ENCODE results near the gene SEMA5B.

SEMA5B gene

GRCh38 chr3:122932251-122932967 is 95.2 kb downstream of the SEMA5B start:
- no peak overlapping the region for H2AFZ ChIP-seq (ENCODE audit: low read length)
- H3K27ac ChIP-seq (ENCODE audit: low read depth, low read length, poor library complexity, severe bottlenecking) = no peak overlapping the region
- H3K9me3 ChIP-seq (ENCODE audit: low read length) = no peaks in the 10 kb centered on the region
- H3K9me2 ChIP-seq (ENCODE audit: low read depth, low read length) = no peaks in the 10 kb centered on the region
- no peak overlapping the region for H3K4me3 ChIP-seq (ENCODE audit: low read depth, low read length, poor library complexity, severe bottlenecking)
- no peaks in the 10 kb centered on the region for H4K20me1 ChIP-seq (ENCODE audit: insufficient read depth, low read length)
- no peaks in the 10 kb centered on the region for H3K27me3 ChIP-seq (ENCODE audit: insufficient read depth, low read length)
- no peaks in the 10 kb centered on the region for H3F3A ChIP-seq (ENCODE audit: insufficient read depth, low read length)
- TF ChIP-seq CTCF (IDR thresholded peaks at IDR 0.05; ENCODE audit: low read length) (no peak), EZH2 (IDR thresholded peaks at IDR 0.05; ENCODE audit: borderline replicate concordance, low read length) (no peak)
- no peak overlapping the region for H3K9ac ChIP-seq (ENCODE audit: low read length)
- no peaks in the 10 kb centered on the region for H3K4me1 ChIP-seq (ENCODE audit: insufficient read depth, low read length, severe bottlenecking)
- no peaks in the 10 kb centered on the region for H3K79me2 ChIP-seq (ENCODE audit: insufficient read depth, low read length)
- H3K4me2 ChIP-seq (ENCODE audit: low read length) = no peak overlapping the region
- H3K36me3 ChIP-seq (ENCODE audit: insufficient read depth, low read length) = no peaks in the 10 kb centered on the region

GRCh38 chr3:122931636-122932035 is 95.9 kb downstream of the SEMA5B start:
- no peak overlapping the region for H3K27ac ChIP-seq (ENCODE audit: low read depth, low read length, poor library complexity, severe bottlenecking)
- no peaks in the 10 kb centered on the region for H3K36me3 ChIP-seq (ENCODE audit: insufficient read depth, low read length)
- no peaks in the 10 kb centered on the region for H3K9me2 ChIP-seq (ENCODE audit: low read depth, low read length)
- H3K9me3 ChIP-seq (ENCODE audit: low read length) = no peaks in the 10 kb centered on the region
- no peak overlapping the region for H3K4me2 ChIP-seq (ENCODE audit: low read length)
- H3K4me3 ChIP-seq (ENCODE audit: low read depth, low read length, poor library complexity, severe bottlenecking) = no peak overlapping the region
- H4K20me1 ChIP-seq (ENCODE audit: insufficient read depth, low read length) = no peaks in the 10 kb centered on the region
- no peak overlapping the region for H2AFZ ChIP-seq (ENCODE audit: low read length)
- no peak overlapping the region for H3K9ac ChIP-seq (ENCODE audit: low read length)
- TF ChIP-seq CTCF (IDR thresholded peaks at IDR 0.05; ENCODE audit: low read length) = no peak
- no peak for TF ChIP-seq EZH2 (IDR thresholded peaks at IDR 0.05; ENCODE audit: borderline replicate concordance, low read length)
- H3F3A ChIP-seq (ENCODE audit: insufficient read depth, low read length) = no peaks in the 10 kb centered on the region
- H3K79me2 ChIP-seq (ENCODE audit: insufficient read depth, low read length) = no peaks in the 10 kb centered on the region
- H3K27me3 ChIP-seq (ENCODE audit: insufficient read depth, low read length) = no peaks in the 10 kb centered on the region
- H3K4me1 ChIP-seq (ENCODE audit: insufficient read depth, low read length, severe bottlenecking) = no peaks in the 10 kb centered on the region

DNA sequence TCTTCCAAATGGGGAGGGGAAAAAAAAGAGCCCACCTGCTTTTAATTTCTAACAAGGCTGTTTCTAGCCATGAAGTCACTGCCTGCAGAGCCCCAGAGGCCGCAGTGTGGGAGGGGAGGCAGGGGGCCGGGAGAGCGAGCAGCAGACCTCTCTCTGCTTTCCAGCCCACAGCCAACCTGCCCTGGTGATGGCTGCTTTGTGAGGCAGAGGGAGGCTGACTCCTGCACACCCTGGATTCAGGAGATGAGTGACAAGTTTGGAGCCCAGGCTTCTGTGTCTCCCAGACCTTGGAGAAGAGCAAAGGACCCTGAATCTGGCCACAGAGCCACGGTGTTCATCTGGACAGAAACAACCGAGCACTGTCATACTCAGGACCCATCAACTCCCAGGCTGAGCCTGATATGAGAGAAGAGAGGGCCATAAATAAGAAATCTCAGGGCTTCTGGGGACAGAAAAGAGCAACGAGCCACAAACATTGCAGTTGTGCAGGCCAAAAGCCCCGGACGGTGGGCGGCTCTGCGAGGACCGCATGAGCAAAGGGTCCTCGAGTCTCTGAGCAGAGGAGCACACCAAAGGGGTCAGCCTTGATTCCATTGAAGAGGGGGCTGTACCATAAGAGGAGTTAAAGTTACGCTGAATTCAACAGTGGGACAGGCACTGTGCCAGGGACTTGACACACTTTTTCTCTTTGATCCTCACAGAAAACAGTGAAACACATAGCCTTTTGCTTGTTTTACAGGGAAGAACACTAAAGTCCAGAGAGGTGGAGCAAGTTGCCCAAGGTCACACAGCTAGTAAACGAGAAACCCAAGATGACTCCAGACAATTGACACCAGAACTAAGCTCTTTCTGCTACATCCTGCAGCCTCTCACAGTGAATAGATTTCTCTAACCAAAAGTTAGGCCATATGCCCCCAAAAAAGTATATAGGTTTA is 97.2 kb downstream of the SEMA5B start:
- H3K36me3 ChIP-seq (ENCODE audit: insufficient read depth, low read length) = no peaks in the 10 kb centered on the region
- no peaks in the 10 kb centered on the region for H4K20me1 ChIP-seq (ENCODE audit: insufficient read depth, low read length)
- no peak overlapping the region for H2AFZ ChIP-seq (ENCODE audit: low read length)
- H3K4me2 ChIP-seq (ENCODE audit: low read length) = no peak overlapping the region
- H3K9me3 ChIP-seq (ENCODE audit: low read length) = no peaks in the 10 kb centered on the region
- no peaks in the 10 kb centered on the region for H3K9me2 ChIP-seq (ENCODE audit: low read depth, low read length)
- H3F3A ChIP-seq (ENCODE audit: insufficient read depth, low read length) = no peaks in the 10 kb centered on the region
- H3K9ac ChIP-seq (ENCODE audit: low read length) = no peak overlapping the region
- TF ChIP-seq EZH2 (IDR thresholded peaks at IDR 0.05; ENCODE audit: borderline replicate concordance, low read length) (no peak), CTCF (IDR thresholded peaks at IDR 0.05; ENCODE audit: low read length) (no peak)
- H3K27ac ChIP-seq (ENCODE audit: low read depth, low read length, poor library complexity, severe bottlenecking) = no peak overlapping the region
- H3K27me3 ChIP-seq (ENCODE audit: insufficient read depth, low read length) = no peaks in the 10 kb centered on the region
- H3K4me1 ChIP-seq (ENCODE audit: insufficient read depth, low read length, severe bottlenecking) = no peaks in the 10 kb centered on the region
- H3K79me2 ChIP-seq (ENCODE audit: insufficient read depth, low read length) = no peaks in the 10 kb centered on the region
- H3K4me3 ChIP-seq (ENCODE audit: low read depth, low read length, poor library complexity, severe bottlenecking) = no peak overlapping the region
